GM19468 (cell line): Measurements from ENCODE around the gene MTMR12.
"Not testable (repeated sequence)": the region's sequence is repeated elsewhere in the genome, so short reads cannot be mapped to it uniquely, and the experiment has no call there.

Experiments used
- ATAC-seq: cut with Tn5 transposase; IDR thresholded peaks from one replicate; pipeline ENCODE4 v1.9.1; 2021; ENCODE audit warnings: mild to moderate bottlenecking, moderate library complexity, moderate number of reproducible peaks; ENCODE audit not compliant: unreplicated experiment; ENCODE audit errors: extremely low read depth

Gene MTMR12

GRCh38 chr5:32326216-32326772 lies 13.6 kb upstream of the MTMR12 start:
- ATAC-seq = no peak

GRCh38 chr5:32325616-32326015 lies 12.9 kb upstream of the MTMR12 start:
- ATAC-seq = no peak

- no peak for ATAC-seq
Measured at GRCh38 chr5:32325062-32325461, 12.3 kb upstream of the MTMR12 start.

GRCh38 chr5:32323741-32324140 lies 11.0 kb upstream of the MTMR12 start:
- no peak for ATAC-seq

- no peak for ATAC-seq
Measured at GRCh38 chr5:32322882-32323281, 10.1 kb upstream of the MTMR12 start.

- not testable (repeated sequence) for ATAC-seq
Measured at GRCh38 chr5:32321787-32322186, 9.0 kb upstream of the MTMR12 start.

GRCh38 chr5:32320576-32320975 lies 7.8 kb upstream of the MTMR12 start:
- ATAC-seq = no peak

GRCh38 chr5:32319926-32320543 lies 7.3 kb upstream of the MTMR12 start:
- no peak for ATAC-seq

- no peak for ATAC-seq
Measured at GRCh38 chr5:32319392-32319791, 6.7 kb upstream of the MTMR12 start.

GRCh38 chr5:32317041-32317440 lies 4.3 kb upstream of the MTMR12 start:
- ATAC-seq = no peak

GRCh38 chr5:32315221-32316014 lies 2.7 kb upstream of the MTMR12 start:
- ATAC-seq = no peak

- ATAC-seq = no peak
Measured at GRCh38 chr5:32314658-32315057, 1.9 kb upstream of the MTMR12 start.

- ATAC-seq = not testable (repeated sequence)
Measured at GRCh38 chr5:32314152-32314488, 1.4 kb upstream of the MTMR12 start.

GRCh38 chr5:32312197-32312594 lies 543 bp downstream of the MTMR12 start:
- ATAC-seq = no peak

- ATAC-seq = no peak
Measured at GRCh38 chr5:32311404-32312196, 1.1 kb downstream of the MTMR12 start.

GRCh38 chr5:32309761-32310160 lies 3.0 kb downstream of the MTMR12 start:
- ATAC-seq = no peak

GRCh38 chr5:32308946-32309345 lies 3.8 kb downstream of the MTMR12 start:
- no peak for ATAC-seq

GRCh38 chr5:32307769-32308194 lies 5.0 kb downstream of the MTMR12 start:
- ATAC-seq = no peak

GRCh38 chr5:32304622-32305021 lies 8.1 kb downstream of the MTMR12 start:
- peak; percentile 53 for ATAC-seq

- ATAC-seq = no peak
Measured at GRCh38 chr5:32303755-32304120, 9.0 kb downstream of the MTMR12 start.
